HepG2 (cell line): ENCODE measurements around the gene COBLL1. TPM values are rescaled to one million over a fixed set of nuclear protein-coding genes. Genes with fewer than 3 reads are reported as not detected.

Experiments
- ATAC-seq: fragments of 200-7000 bp; cut with Tn5 transposase; 3 replicates; pipeline ENCODE4 v1.9.1; 2020; ENCODE audit warnings: mild to moderate bottlenecking, moderate library complexity
- BruUV-seq: library from RNA; stranded (reverse); fragments of 400-500 nt; replicated peaks from 2 replicates; lab custom pipeline; 2021; lab: Mats Ljungman, UMichigan
- CTCF ChIA-PET: fragments of 300-600 bp; formaldehyde crosslinking; extraction: SDS; loops from one replicate; lab custom pipeline; 2021; ENCODE audit warnings: low total read pairs, inconsistent platforms, low intra/inter-chr PET ratio; lab: Yijun Ruan, JAX
- POLR2A ChIA-PET: fragments of 350-600 bp; sonication (Branson Sonifier 250); formaldehyde crosslinking; loops from one replicate; lab custom pipeline; 2020; ENCODE audit warnings: antibody characterized with exemption, inconsistent platforms; lab: Yijun Ruan, JAX
- DNase-seq: peaks from one replicate; pipeline ENCODE4 v3.0.0-alpha.2; 2015; ENCODE audit warnings: low spot score
- FAIRE-seq: peaks from 3 replicates; lab custom pipeline; 2011; peaks lifted over from hg19 to GRCh38; lab: Jason Lieb, UNC
- H2AFZ ChIP-seq: one replicate; pipeline ENCODE4 v1.6.1; 2011; ENCODE audit warnings: low read length, inconsistent platforms
- H3K27ac ChIP-seq: fragments of 300-600 bp; 3 replicates; pipeline ENCODE4 v1.8.0; 2011; ENCODE audit warnings: mixed run types, mild to moderate bottlenecking, mixed read lengths, low read length, inconsistent platforms; ENCODE audit not compliant: insufficient read depth; ENCODE audit errors: extremely low read length
- H3K27me3 ChIP-seq, 2 experiments: fragments of 200-600 bp in 1 of 2; 2 replicates in 1 of 2; 3 replicates in 1 of 2; pipeline versions ENCODE4 v1.6.0 to v1.8.0; 2011; ENCODE audit warnings: low read length in 2 of 2, mild to moderate bottlenecking in 2 of 2, moderate library complexity in 2 of 2, inconsistent platforms in 1 of 2; ENCODE audit not compliant: insufficient read depth in 2 of 2, control insufficient read depth in 1 of 2
- H3K36me3 ChIP-seq, 2 experiments: fragments of 200-600 bp in 1 of 2; replicated peaks in 1 of 2; 2 replicates in 1 of 2; 3 replicates in 1 of 2; pipeline versions ENCODE4 v1.5.1 to v1.8.0; 2011; ENCODE audit warnings: low read length in 2 of 2, inconsistent platforms in 1 of 2; ENCODE audit not compliant: insufficient read depth in 2 of 2, control insufficient read depth in 1 of 2
- H3K4me1 ChIP-seq: 2 replicates; pipeline ENCODE4 v1.5.1; 2012; ENCODE audit warnings: low read length, inconsistent platforms; ENCODE audit not compliant: insufficient read depth
- H3K4me2 ChIP-seq: 2 replicates; pipeline ENCODE4 v1.6.0; 2011; ENCODE audit warnings: low read depth, low read length, inconsistent platforms
- H3K4me3 ChIP-seq, 3 experiments: fragments of 200-600 bp in 1 of 3; sonication (generic), shearing (Covaris generic) in 1 of 3; replicated peaks in 1 of 3; 2 replicates each; pipeline ENCODE4 v1.5.1; 2011 to 2016; ENCODE audit warnings: low read length in 3 of 3, inconsistent platforms in 2 of 3, low read depth in 2 of 3, mild to moderate bottlenecking in 2 of 3, control low read depth in 1 of 3, mixed read lengths in 1 of 3; ENCODE audit not compliant: insufficient read depth in 1 of 3
- H3K79me2 ChIP-seq: one replicate; pipeline ENCODE4 v1.6.1; 2011; ENCODE audit warnings: low read length, inconsistent platforms; ENCODE audit not compliant: insufficient read depth
- H3K9ac ChIP-seq: 2 replicates; pipeline ENCODE4 v1.6.0; 2011; ENCODE audit warnings: mild to moderate bottlenecking, low read depth, low read length, inconsistent platforms; ENCODE audit not compliant: insufficient read depth
- H3K9me3 ChIP-seq: 2 replicates; pipeline ENCODE4 v1.5.1; 2012; ENCODE audit warnings: mild to moderate bottlenecking, low read length
- H4K20me1 ChIP-seq: 2 replicates; pipeline ENCODE4 v1.6.0; 2011; ENCODE audit warnings: inconsistent platforms, mild to moderate bottlenecking, low read length, moderate library complexity; ENCODE audit not compliant: insufficient read depth
- ATF7 ChIP-seq, 2 experiments: fragments of 450-650 bp in 1 of 2; sonication (generic) in 1 of 2; formaldehyde crosslinking in 1 of 2; IDR thresholded peaks; 2 replicates each; pipeline versions ENCODE4 v1.4.0 to v1.6.1; 2016 to 2020; ENCODE audit warnings: antibody characterized with exemption in 1 of 2, mild to moderate bottlenecking in 1 of 2, missing genetic modification reagents in 1 of 2
- ISX ChIP-seq: sonication (generic); formaldehyde crosslinking; conservative IDR thresholded peaks from 2 replicates; pipeline ENCODE4 v1.5.0; 2020; ENCODE audit warnings: missing genetic modification reagents
- KAT7 ChIP-seq: IDR thresholded peaks from 2 replicates; pipeline ENCODE4 v1.6.1; 2018; ENCODE audit warnings: borderline replicate concordance, missing compliant biosample characterization
- MAFK ChIP-seq, 2 experiments: IDR thresholded peaks in 1 of 2; conservative IDR thresholded peaks in 1 of 2; 2 replicates each; pipeline ENCODE4 v1.6.1; 2011; ENCODE audit warnings: improper control_type of control experiment in 2 of 2, low read length in 2 of 2
- MAZ ChIP-seq, 2 experiments: sonication (generic) in 1 of 2; formaldehyde crosslinking in 1 of 2; IDR thresholded peaks; 2 replicates each; pipeline versions ENCODE4 v1.5.0 to v1.6.1; 2012 to 2020; ENCODE audit warnings: low read depth in 2 of 2, mild to moderate bottlenecking in 2 of 2, borderline replicate concordance in 1 of 2, improper control_type of control experiment in 1 of 2, low read length in 1 of 2, missing genetic modification reagents in 1 of 2, moderate library complexity in 1 of 2
- RAD21 ChIP-seq: fragments of 450-650 bp; formaldehyde crosslinking; IDR thresholded peaks from 2 replicates; pipeline ENCODE4 v1.5.0; 2020; ENCODE audit warnings: mild to moderate bottlenecking
- RBM22 ChIP-seq: fragments of 200-400 bp; formaldehyde crosslinking; optimal IDR thresholded peaks from 2 replicates; pipeline ENCODE3; 2017; ENCODE audit warnings: mild to moderate bottlenecking, low read length, moderate library complexity
- ZNF12 ChIP-seq: sonication (generic); formaldehyde crosslinking; IDR thresholded peaks from 2 replicates; pipeline ENCODE4 v1.5.0; 2020; ENCODE audit warnings: missing genetic modification reagents
- ZNF296 ChIP-seq: sonication (generic); formaldehyde crosslinking; conservative IDR thresholded peaks from 2 replicates; pipeline ENCODE4 v1.5.0; 2020; ENCODE audit warnings: mild to moderate bottlenecking, missing genetic modification reagents
- ZNF317 ChIP-seq: sonication (generic); formaldehyde crosslinking; IDR thresholded peaks from 2 replicates; pipeline ENCODE4 v1.5.0; 2020; ENCODE audit warnings: mild to moderate bottlenecking, missing genetic modification reagents
- ZNF468 ChIP-seq: sonication (generic); formaldehyde crosslinking; IDR thresholded peaks from 2 replicates; pipeline ENCODE4 v1.8.0; 2022; ENCODE audit warnings: mild to moderate bottlenecking, moderate library complexity, missing genetic modification reagents
- ZNF564 ChIP-seq: sonication (generic); formaldehyde crosslinking; IDR thresholded peaks from 2 replicates; pipeline ENCODE4 v1.8.1; 2023; ENCODE audit warnings: mild to moderate bottlenecking, missing genetic modification reagents
- ZNF615 ChIP-seq: sonication (generic); formaldehyde crosslinking; IDR thresholded peaks from 2 replicates; pipeline ENCODE4 v1.5.0; 2020; ENCODE audit warnings: mild to moderate bottlenecking, missing genetic modification reagents, borderline replicate concordance
- ZNF781 ChIP-seq: sonication (generic); formaldehyde crosslinking; IDR thresholded peaks from 2 replicates; pipeline ENCODE4 v1.5.1; 2020; ENCODE audit warnings: borderline replicate concordance, mild to moderate bottlenecking, missing genetic modification reagents; ENCODE audit errors: not compliant biosample characterization
- whole genome bisulfite sequencing: methylation state at CpG from one replicate; pipeline ENCODE4 v1.1.6; 2017; ENCODE audit warnings: low lambda C conversion rate; 5-methylcytosine and 5-hydroxymethylcytosine counted together
- in situ Hi-C: cut with HindIII; loops from 2 replicates; pipeline ENCODE4 v1.10.0; 2017; ENCODE audit warnings: low pct_unique_long_range_greater_than_20kb; ENCODE audit not compliant: extremely low pct_ligation_motif_present
- intact Hi-C: fragments of 100-400 bp; cut with micrococcal nuclease; formaldehyde crosslinking; loops from one replicate; pipeline ENCODE4 v1.10.0; 2022; ENCODE audit not compliant: unreplicated experiment
- polyA plus RNA-seq, 8 experiments: library from polyadenylated mRNA; depleted of rRNA in 3 of 8; stranded (reverse) in 7 of 8; unstranded in 1 of 8; fragments of >200 nt; fragmentation: Illumina TruSeq in 4 of 8; extraction: Trizol in 4 of 8; gene quantifications; 2 replicates each; pipeline versions ENCODE4 v1.2.1 to v1.2.3, GENCODE V29; 2011 to 2016; ENCODE audit warnings: low read depth in 4 of 8, missing spikeins in 1 of 8, mixed read lengths in 1 of 8; ENCODE audit not compliant: insufficient read depth in 1 of 8
- total RNA-seq, 5 experiments: library from RNA; depleted of rRNA; stranded (reverse); fragments of >200 nt; fragmentation: Illumina TruSeq; extraction: Trizol; gene quantifications; 2 replicates each; pipeline ENCODE4 v1.2.3, GENCODE V29; 2016; ENCODE audit warnings: low read depth in 1 of 5
- TF ChIP-seq, protein P1 (sequence below): sonication (generic); formaldehyde crosslinking; IDR thresholded peaks from 2 replicates; pipeline ENCODE4 v1.4.0; 2020; ENCODE audit warnings: missing genetic modification reagents
- TF ChIP-seq, protein P2 (sequence below): sonication (generic); formaldehyde crosslinking; IDR thresholded peaks from 2 replicates; pipeline ENCODE4 v1.4.0; 2020; ENCODE audit warnings: mild to moderate bottlenecking, missing genetic modification reagents

COBLL1 gene
- total and polyA plus RNA-seq, 2 of the 13 experiments (the other 11 are each of a cell fraction or from before 2014, with no cell fraction given): 32.6 to 86.8 TPM

DNA sequence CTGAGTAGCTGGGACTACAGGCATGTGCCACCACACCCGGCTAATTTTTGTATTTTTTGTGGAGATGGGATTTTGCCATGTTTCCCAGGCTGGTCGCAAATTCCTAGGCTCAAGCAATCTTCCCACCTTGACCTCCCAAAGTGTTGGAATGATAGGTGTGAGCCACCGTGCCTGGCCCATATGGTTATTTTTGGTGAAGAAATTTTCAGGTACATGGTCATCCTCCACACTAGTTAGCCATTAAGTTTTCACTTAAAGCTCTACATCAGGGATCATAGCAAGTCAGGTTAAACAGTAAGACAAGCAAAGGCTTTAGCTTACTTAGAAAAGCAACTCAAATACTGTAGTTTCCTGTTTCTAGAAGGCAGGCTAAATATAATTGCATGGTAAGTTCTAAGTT is 116.1 kb downstream of the COBLL1 start:
- WGBS: 88% methylated on average over 3 of the region's 3 CpGs
- no peak for FAIRE-seq
- POLR2A ChIA-PET: no interaction called here

More for the DNA sequence above, 116.1 kb downstream of the COBLL1 start:
- Histone ChIP-seq H3K27me3 (no peaks in the 10 kb centered on the region), H3K4me1 (peaks cover 10% of the 10 kb centered on the region), H3K79me2 (no peaks in the 10 kb centered on the region)
- TF ChIP-seq ATF7 (IDR thresholded peaks at IDR 0.05): no peak
- TF ChIP-seq ATF7 (CRISPR knock-in tag; IDR thresholded peaks at IDR 0.05): no peak
- no peak for TF ChIP-seq MAFK (conservative IDR thresholded peaks at IDR 0.05 in 1 of 2, IDR thresholded peaks at IDR 0.05 in 1 of 2; ENCODE audit: low read length in 2 of 2)
- TF ChIP-seq, protein P1, sequence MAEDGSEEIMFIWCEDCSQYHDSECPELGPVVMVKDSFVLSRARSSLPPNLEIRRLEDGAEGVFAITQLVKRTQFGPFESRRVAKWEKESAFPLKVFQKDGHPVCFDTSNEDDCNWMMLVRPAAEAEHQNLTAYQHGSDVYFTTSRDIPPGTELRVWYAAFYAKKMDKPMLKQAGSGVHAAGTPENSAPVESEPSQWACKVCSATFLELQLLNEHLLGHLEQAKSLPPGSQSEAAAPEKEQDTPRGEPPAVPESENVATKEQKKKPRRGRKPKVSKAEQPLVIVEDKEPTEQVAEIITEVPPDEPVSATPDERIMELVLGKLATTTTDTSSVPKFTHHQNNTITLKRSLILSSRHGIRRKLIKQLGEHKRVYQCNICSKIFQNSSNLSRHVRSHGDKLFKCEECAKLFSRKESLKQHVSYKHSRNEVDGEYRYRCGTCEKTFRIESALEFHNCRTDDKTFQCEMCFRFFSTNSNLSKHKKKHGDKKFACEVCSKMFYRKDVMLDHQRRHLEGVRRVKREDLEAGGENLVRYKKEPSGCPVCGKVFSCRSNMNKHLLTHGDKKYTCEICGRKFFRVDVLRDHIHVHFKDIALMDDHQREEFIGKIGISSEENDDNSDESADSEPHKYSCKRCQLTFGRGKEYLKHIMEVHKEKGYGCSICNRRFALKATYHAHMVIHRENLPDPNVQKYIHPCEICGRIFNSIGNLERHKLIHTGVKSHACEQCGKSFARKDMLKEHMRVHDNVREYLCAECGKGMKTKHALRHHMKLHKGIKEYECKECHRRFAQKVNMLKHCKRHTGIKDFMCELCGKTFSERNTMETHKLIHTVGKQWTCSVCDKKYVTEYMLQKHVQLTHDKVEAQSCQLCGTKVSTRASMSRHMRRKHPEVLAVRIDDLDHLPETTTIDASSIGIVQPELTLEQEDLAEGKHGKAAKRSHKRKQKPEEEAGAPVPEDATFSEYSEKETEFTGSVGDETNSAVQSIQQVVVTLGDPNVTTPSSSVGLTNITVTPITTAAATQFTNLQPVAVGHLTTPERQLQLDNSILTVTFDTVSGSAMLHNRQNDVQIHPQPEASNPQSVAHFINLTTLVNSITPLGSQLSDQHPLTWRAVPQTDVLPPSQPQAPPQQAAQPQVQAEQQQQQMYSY (CRISPR knock-in tag): no peak
- TF ChIP-seq, protein P2, sequence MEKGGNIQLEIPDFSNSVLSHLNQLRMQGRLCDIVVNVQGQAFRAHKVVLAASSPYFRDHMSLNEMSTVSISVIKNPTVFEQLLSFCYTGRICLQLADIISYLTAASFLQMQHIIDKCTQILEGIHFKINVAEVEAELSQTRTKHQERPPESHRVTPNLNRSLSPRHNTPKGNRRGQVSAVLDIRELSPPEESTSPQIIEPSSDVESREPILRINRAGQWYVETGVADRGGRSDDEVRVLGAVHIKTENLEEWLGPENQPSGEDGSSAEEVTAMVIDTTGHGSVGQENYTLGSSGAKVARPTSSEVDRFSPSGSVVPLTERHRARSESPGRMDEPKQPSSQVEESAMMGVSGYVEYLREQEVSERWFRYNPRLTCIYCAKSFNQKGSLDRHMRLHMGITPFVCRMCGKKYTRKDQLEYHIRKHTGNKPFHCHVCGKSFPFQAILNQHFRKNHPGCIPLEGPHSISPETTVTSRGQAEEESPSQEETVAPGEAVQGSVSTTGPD (CRISPR knock-in tag): 0 out of 2 replicates have a peak, but pooled peaks have one; percentile 35
- no peak for TF ChIP-seq ZNF564 (CRISPR knock-in tag)
- TF ChIP-seq ZNF615 (CRISPR knock-in tag): no peak
- no peak for TF ChIP-seq ZNF317 (CRISPR knock-in tag)
- TF ChIP-seq KAT7 (CRISPR knock-in tag): no peak
- TF ChIP-seq ZNF468 (CRISPR knock-in tag): no peak
- TF ChIP-seq MAZ (IDR thresholded peaks at IDR 0.05; ENCODE audit: borderline replicate concordance, low read depth, low read length): no peak
- TF ChIP-seq MAZ (CRISPR knock-in tag; IDR thresholded peaks at IDR 0.05; ENCODE audit: low read depth): no peak
- no peak for TF ChIP-seq ZNF12
- no peak for TF ChIP-seq ISX
- TF ChIP-seq ZNF296 (CRISPR knock-in tag): no peak
- no peak for TF ChIP-seq ZNF781
- peak; percentile 55 for TF ChIP-seq RBM22
- no peak for TF ChIP-seq RAD21 (CRISPR knock-in tag)
- TF ChIP-seq, all 625 proteins: peak for 2
- H3K4me3 ChIP-seq: no peak overlapping the region
- no peak overlapping the region for H3K9ac ChIP-seq
- H4K20me1 ChIP-seq: no peaks in the 10 kb centered on the region
- DNase-seq: no peak
- H2AFZ ChIP-seq: no peak overlapping the region
- CTCF ChIA-PET: no interaction called here
- intact Hi-C loops (no loop called here), in situ Hi-C loops (no loop called here)
- ATAC-seq: no peak; the same call in none of the 3 replicates
- H3K27ac ChIP-seq: no peak overlapping the region
- peaks cover 7 to 22% of the 10 kb centered on the region in 2 experiments for H3K36me3 ChIP-seq
- no TSS peak for BruUV-seq
- H3K4me2 ChIP-seq: no peak overlapping the region
- no peaks in the 10 kb centered on the region for H3K9me3 ChIP-seq
